Activated T-cell treated with anti-CD3 and anti-CD28 coated beads, Interleukin-2, amount 50 U/mL, for 72 hours (primary cell): Measurements from ENCODE around the gene EPM2AIP1. TPM values are rescaled to one million over a fixed set of nuclear protein-coding genes. Genes with fewer than 3 reads are reported as not detected.

Experiments used
- ATAC-seq, 2 donors: fragments of 150-1000 bp; cut with Tn5 transposase; replicated peaks in 1 of 2; 2 replicates each; pipeline ENCODE4 v1.10.0; 2021; ENCODE audit warnings: moderate library complexity in 2 of 2, mild to moderate bottlenecking in 1 of 2
- DNase-seq, 2 donors: peaks; one replicate each; pipeline ENCODE4 v3.0.0; 2021 to 2022; ENCODE audit warnings: mixed read lengths in 1 of 2
- H3K27ac Mint-ChIP-seq: one replicate; pipeline ENCODE4 v1.8.0; 2022; ENCODE audit warnings: mild to moderate bottlenecking, moderate library complexity, mixed read lengths
- H3K27me3 Mint-ChIP-seq: one replicate; pipeline ENCODE4 v1.8.0; 2022; ENCODE audit warnings: low read depth, mixed read lengths
- H3K36me3 Mint-ChIP-seq, 2 donors: one replicate each; pipeline ENCODE4 v1.8.0; 2022; ENCODE audit warnings: mixed read lengths in 2 of 2, mild to moderate bottlenecking in 1 of 2; ENCODE audit not compliant: insufficient read depth in 2 of 2
- H3K4me1 Mint-ChIP-seq: one replicate; pipeline ENCODE4 v1.8.0; 2022; ENCODE audit warnings: low read depth, mixed read lengths
- H3K4me3 Mint-ChIP-seq, 2 donors: one replicate each; pipeline ENCODE4 v1.8.0; 2022; ENCODE audit warnings: mild to moderate bottlenecking in 2 of 2, mixed read lengths in 2 of 2, moderate library complexity in 2 of 2
- H3K9me3 Mint-ChIP-seq, 2 donors: one replicate each; pipeline ENCODE4 v1.8.0; 2022; ENCODE audit warnings: mixed read lengths in 2 of 2
- total RNA-seq, 2 donors: library from RNA; stranded (reverse); gene quantifications; one replicate each; pipeline ENCODE4 v1.2.3, GENCODE V29; 2022

EPM2AIP1 gene
- total RNA-seq, 2 donors from 2014 or later = 12.1 to 19.0 TPM

GRCh38 chr3:37026851-37027250, 33.9 kb upstream of the EPM2AIP1 start:
- DNase-seq (no peak), ATAC-seq (no peak)
- peaks cover 9 to 37% of the 10 kb centered on the region in 2 donors for H3K36me3 Mint-ChIP-seq
- no peaks in the 10 kb centered on the region for H3K9me3 Mint-ChIP-seq
- H3K27ac Mint-ChIP-seq = no peak overlapping the region
- H3K4me3 Mint-ChIP-seq = no peak overlapping the region
- H3K27me3 Mint-ChIP-seq = no peaks in the 10 kb centered on the region
- H3K4me1 Mint-ChIP-seq = peaks cover 12% of the 10 kb centered on the region

DNA sequence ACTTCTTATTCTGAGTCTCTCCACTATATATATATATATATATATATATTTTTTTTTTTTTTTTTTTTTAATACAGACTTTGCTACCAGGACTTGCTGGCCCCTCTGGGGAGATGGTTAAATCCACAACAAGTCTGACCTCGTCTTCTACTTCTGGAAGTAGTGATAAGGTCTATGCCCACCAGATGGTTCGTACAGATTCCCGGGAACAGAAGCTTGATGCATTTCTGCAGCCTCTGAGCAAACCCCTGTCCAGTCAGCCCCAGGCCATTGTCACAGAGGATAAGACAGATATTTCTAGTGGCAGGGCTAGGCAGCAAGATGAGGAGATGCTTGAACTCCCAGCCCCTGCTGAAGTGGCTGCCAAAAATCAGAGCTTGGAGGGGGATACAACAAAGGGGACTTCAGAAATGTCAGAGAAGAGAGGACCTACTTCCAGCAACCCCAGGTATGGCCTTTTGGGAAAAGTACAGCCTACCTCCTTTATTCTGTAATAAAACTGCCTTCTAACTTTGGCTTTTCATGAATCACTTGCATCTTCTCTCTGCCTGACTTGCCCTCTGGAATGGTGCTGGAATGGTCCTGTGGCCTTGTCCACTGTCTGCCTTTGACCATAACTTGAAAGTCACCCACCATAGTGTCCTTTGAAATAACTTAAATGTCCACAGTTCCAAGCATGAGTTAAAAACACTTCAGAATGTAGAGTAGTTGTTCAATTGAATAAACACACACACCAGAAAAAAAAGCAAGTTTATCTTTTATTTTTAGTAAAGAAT, 32.8 kb upstream of the EPM2AIP1 start:
- Mint-ChIP-seq H3K36me3 (peaks cover 7 to 37% of the 10 kb centered on the region in 2 donors), H3K27me3 (no peaks in the 10 kb centered on the region), H3K9me3 (no peaks in the 10 kb centered on the region), H3K4me1 (peaks cover 12% of the 10 kb centered on the region), H3K27ac (no peak overlapping the region), H3K4me3 (no peak overlapping the region)
- DNase-seq (no peak), ATAC-seq (no peak)

DNA sequence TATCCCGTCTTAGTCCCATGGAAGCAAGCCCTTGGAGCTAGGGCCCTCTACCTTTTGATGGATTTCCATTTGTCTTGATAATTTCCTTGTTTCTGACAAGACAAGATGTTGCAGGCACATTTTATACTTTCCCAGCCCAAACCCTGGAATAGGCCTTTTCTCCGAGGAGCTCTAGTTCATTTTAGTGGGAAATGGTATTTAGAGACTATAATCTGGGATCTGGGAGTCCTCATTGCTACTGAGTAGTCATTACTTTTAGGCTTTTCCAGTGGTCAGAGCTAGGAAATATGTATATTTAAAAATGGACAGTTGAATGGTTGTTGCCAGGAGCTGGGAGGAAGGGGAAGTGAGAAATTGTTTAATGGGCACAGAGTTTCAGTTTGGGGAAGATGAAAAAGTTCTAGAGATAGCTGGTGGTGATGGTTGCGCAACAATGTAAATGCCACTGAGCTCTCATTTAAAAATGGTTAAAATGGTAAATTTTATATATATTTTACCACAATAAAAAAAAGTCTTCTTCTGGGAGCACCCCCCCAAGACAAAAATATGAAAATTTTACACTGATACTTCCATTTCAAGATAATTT, 32.0 kb upstream of the EPM2AIP1 start:
- Mint-ChIP-seq H3K27ac (peak overlapping the region; percentile 19), H3K4me1 (peaks cover 12% of the 10 kb centered on the region), H3K4me3 (no peak overlapping the region), H3K27me3 (no peaks in the 10 kb centered on the region), H3K36me3 (peaks cover 7 to 38% of the 10 kb centered on the region in 2 donors), H3K9me3 (no peaks in the 10 kb centered on the region)
- ATAC-seq (no peak), DNase-seq (no peak)

DNA sequence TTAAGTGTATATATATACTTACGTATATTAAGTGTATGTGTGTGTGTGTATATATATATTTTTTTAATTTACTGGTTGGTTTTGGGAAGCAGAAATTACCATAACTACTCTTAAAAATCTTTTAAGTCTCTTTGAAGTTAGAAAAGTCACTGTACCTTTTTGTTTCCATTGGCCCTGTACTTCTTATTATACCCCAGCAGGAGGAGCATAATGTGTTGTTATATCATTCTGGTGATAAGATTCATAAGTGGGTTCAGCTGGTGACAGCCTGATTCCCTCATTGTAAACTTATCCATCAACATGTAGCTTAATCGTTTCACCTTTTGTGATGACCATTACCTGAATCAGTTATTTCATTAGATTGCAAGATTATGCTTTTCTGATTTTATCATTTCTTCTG, 31.2 kb upstream of the EPM2AIP1 start:
- no peak for DNase-seq
- no peaks in the 10 kb centered on the region for H3K27me3 Mint-ChIP-seq
- no peak overlapping the region for H3K4me3 Mint-ChIP-seq
- H3K9me3 Mint-ChIP-seq = no peaks in the 10 kb centered on the region
- ATAC-seq = no peak
- H3K36me3 Mint-ChIP-seq = peaks cover 7 to 38% of the 10 kb centered on the region in 2 donors
- H3K4me1 Mint-ChIP-seq = peaks cover 12% of the 10 kb centered on the region
- no peak overlapping the region for H3K27ac Mint-ChIP-seq

DNA sequence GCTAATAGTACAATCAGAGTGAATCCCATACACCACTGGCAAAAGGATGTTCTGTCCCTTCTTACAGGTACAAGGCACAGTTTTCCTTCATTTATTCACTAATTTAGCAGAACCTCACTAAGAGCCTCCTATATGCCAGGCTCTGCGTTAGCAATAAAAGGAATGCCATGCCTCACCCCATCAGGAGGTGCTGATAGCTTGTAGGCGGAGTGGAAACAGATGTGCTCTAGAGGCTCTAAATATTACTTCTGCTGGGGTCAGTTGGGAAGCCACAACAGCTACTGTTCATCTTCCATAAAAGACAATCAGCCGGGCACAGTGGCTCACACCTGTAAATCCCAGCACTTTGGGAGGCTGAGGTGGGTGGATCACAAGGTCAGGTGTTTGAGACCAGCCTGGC, 24.8 kb upstream of the EPM2AIP1 start:
- H3K4me3 Mint-ChIP-seq = no peak overlapping the region
- H3K27me3 Mint-ChIP-seq = no peaks in the 10 kb centered on the region
- no peak for ATAC-seq
- H3K4me1 Mint-ChIP-seq = no peaks in the 10 kb centered on the region
- H3K36me3 Mint-ChIP-seq = peaks cover 7 to 33% of the 10 kb centered on the region in 2 donors
- H3K9me3 Mint-ChIP-seq = no peaks in the 10 kb centered on the region
- no peak for DNase-seq
- H3K27ac Mint-ChIP-seq = no peak overlapping the region

- Mint-ChIP-seq H3K4me1 (no peaks in the 10 kb centered on the region), H3K27me3 (no peaks in the 10 kb centered on the region), H3K4me3 (no peak overlapping the region), H3K36me3 (peaks cover 7 to 33% of the 10 kb centered on the region in 2 donors), H3K27ac (no peak overlapping the region), H3K9me3 (no peaks in the 10 kb centered on the region)
- ATAC-seq (no peak), DNase-seq (no peak)
Observed at GRCh38 chr3:37016903-37017302, 24.0 kb upstream of the EPM2AIP1 start.

GRCh38 chr3:37015642-37016041, 22.7 kb upstream of the EPM2AIP1 start:
- H3K9me3 Mint-ChIP-seq = no peaks in the 10 kb centered on the region
- H3K4me1 Mint-ChIP-seq = no peaks in the 10 kb centered on the region
- ATAC-seq (no peak), DNase-seq (no peak)
- no peak overlapping the region for H3K4me3 Mint-ChIP-seq
- H3K36me3 Mint-ChIP-seq = peaks cover 10 to 39% of the 10 kb centered on the region in 2 donors
- H3K27me3 Mint-ChIP-seq = no peaks in the 10 kb centered on the region
- H3K27ac Mint-ChIP-seq = no peak overlapping the region

DNA sequence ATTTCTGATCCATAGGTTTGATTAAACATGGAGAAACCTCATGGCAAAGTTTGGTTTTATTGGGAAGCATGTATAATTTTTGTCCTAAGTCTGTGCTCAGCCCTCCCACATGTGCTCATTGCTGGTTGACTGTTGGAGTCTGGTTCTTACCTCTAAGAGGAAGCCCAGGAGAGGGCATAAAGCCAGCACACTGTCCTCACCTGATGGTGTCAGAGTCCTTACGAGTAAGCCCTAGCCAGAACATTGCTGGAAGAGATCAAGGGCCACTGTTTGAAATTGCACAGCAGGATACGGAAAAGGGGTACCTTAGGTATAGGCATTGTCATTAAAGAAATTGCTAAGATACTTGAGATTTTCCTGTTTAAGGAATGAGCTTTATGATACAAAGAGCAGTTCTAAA, 21.7 kb upstream of the EPM2AIP1 start:
- H3K27me3 Mint-ChIP-seq = no peaks in the 10 kb centered on the region
- H3K9me3 Mint-ChIP-seq = no peaks in the 10 kb centered on the region
- peaks cover 10 to 37% of the 10 kb centered on the region in 2 donors for H3K36me3 Mint-ChIP-seq
- H3K4me3 Mint-ChIP-seq = no peak overlapping the region
- no peak for ATAC-seq
- no peak for DNase-seq
- H3K27ac Mint-ChIP-seq = no peak overlapping the region
- H3K4me1 Mint-ChIP-seq = no peaks in the 10 kb centered on the region

DNA sequence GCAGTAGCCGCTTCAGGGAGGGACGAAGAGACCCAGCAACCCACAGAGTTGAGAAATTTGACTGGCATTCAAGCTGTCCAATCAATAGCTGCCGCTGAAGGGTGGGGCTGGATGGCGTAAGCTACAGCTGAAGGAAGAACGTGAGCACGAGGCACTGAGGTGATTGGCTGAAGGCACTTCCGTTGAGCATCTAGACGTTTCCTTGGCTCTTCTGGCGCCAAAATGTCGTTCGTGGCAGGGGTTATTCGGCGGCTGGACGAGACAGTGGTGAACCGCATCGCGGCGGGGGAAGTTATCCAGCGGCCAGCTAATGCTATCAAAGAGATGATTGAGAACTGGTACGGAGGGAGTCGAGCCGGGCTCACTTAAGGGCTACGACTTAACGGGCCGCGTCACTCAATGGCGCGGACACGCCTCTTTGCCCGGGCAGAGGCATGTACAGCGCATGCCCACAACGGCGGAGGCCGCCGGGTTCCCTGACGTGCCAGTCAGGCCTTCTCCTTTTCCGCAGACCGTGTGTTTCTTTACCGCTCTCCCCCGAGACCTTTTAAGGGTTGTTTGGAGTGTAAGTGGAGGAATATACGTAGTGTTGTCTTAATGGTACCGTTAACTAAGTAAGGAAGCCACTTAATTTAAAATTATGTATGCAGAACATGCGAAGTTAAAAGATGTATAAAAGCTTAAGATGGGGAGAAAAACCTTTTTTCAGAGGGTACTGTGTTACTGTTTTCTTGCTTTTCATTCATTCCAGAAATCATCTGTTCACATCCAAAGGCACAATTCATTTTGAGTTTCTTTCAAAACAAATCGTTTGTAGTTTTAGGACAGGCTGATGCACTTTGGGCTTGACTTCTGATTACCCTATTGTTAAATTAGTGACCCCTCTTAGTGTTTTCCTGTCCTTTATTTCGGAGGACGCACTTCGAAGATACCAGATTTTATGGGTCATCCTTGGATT, 674 bp upstream of the EPM2AIP1 start, which contains the start of gene MLH1:
MLH1 (plus strand) TSS at position 193 of the 958 bp plus-strand sequence; CDS start at position 223, 30 bp downstream.
- Mint-ChIP-seq H3K27me3 (no peaks in the 10 kb centered on the region), H3K27ac (no peak within 1 kb of the TSS), H3K4me3 (no peak within 1 kb of the TSS), H3K4me1 (peaks cover 53% of the 10 kb centered on the region), H3K9me3 (no peaks in the 10 kb centered on the region), H3K36me3 (peaks cover 17 to 26% of the 10 kb centered on the region in 2 donors)
- ATAC-seq (peak; percentile 89 to 91), DNase-seq (peak; percentile 93 to 99)

- DNase-seq (peak; percentile 29 to 40), ATAC-seq (no peak)
- no peaks in the 10 kb centered on the region for H3K9me3 Mint-ChIP-seq
- no peak overlapping the region for H3K4me3 Mint-ChIP-seq
- H3K27me3 Mint-ChIP-seq = no peaks in the 10 kb centered on the region
- H3K4me1 Mint-ChIP-seq = peaks cover 58% of the 10 kb centered on the region
- no peak overlapping the region for H3K27ac Mint-ChIP-seq
- H3K36me3 Mint-ChIP-seq = peaks cover 16 to 25% of the 10 kb centered on the region in 2 donors
Observed at GRCh38 chr3:36991923-36992805, 767 bp downstream of the EPM2AIP1 start.

- Mint-ChIP-seq H3K27me3 (no peaks in the 10 kb centered on the region), H3K36me3 (peaks cover 12 to 15% of the 10 kb centered on the region in 2 donors), H3K27ac (no peak overlapping the region), H3K4me3 (no peak overlapping the region), H3K4me1 (peaks cover 47% of the 10 kb centered on the region), H3K9me3 (no peaks in the 10 kb centered on the region)
- DNase-seq = peak; percentile 46 to 50
- ATAC-seq = no peak
Observed at GRCh38 chr3:36991147-36991546, 1.8 kb downstream of the EPM2AIP1 start.

- no peak for DNase-seq
- Mint-ChIP-seq H3K36me3 (peaks cover 19 to 25% of the 10 kb centered on the region in 2 donors), H3K9me3 (no peaks in the 10 kb centered on the region), H3K27me3 (no peaks in the 10 kb centered on the region), H3K27ac (peak overlapping the region; percentile 68), H3K4me1 (peaks cover 45% of the 10 kb centered on the region), H3K4me3 (no peak overlapping the region)
- no peak for ATAC-seq
Observed at GRCh38 chr3:36989568-36989967, 3.4 kb downstream of the EPM2AIP1 start.
